Progenitor cell of endocrine pancreas (in vitro differentiated cells): Measurements from ENCODE around the gene RABL6. TPM values are rescaled to one million over a fixed set of nuclear protein-coding genes. Genes with fewer than 3 reads are reported as not detected.
"Not testable (repeated sequence)": the region's sequence is repeated elsewhere in the genome, so short reads cannot be mapped to it uniquely, and the experiment has no call there.

Source experiments
- DNase-seq: peaks from one replicate; pipeline ENCODE4 v3.0.0; 2021; ENCODE audit warnings: low spot score; ENCODE audit not compliant: unreplicated experiment
- H3K27ac Mint-ChIP-seq: 2 replicates; pipeline ENCODE4 v1.8.0; 2021; ENCODE audit warnings: mild to moderate bottlenecking, moderate library complexity, mixed read lengths
- H3K27me3 Mint-ChIP-seq: 2 replicates; pipeline ENCODE4 v1.8.0; 2021; ENCODE audit warnings: mixed read lengths
- H3K36me3 Mint-ChIP-seq: 2 replicates; pipeline ENCODE4 v1.8.0; 2022; ENCODE audit warnings: mixed read lengths; ENCODE audit not compliant: insufficient read depth
- H3K4me1 Mint-ChIP-seq: 2 replicates; pipeline ENCODE4 v1.8.0; 2021; ENCODE audit warnings: low read depth, mixed read lengths
- H3K4me3 Mint-ChIP-seq: 2 replicates; pipeline ENCODE4 v1.8.0; 2021; ENCODE audit warnings: low read depth, mild to moderate bottlenecking, moderate library complexity, mixed read lengths
- H3K9me3 Mint-ChIP-seq: 2 replicates; pipeline ENCODE4 v1.8.0; 2021; ENCODE audit warnings: low read depth, mixed read lengths
- CTCF ChIP-seq: fragments of 200-600 bp; sonication (generic); IDR thresholded peaks from one replicate; pipeline ENCODE4 v1.5.0; 2021; ENCODE audit warnings: antibody characterized with exemption, mild to moderate bottlenecking; ENCODE audit not compliant: unreplicated experiment
- total RNA-seq: library from RNA; stranded (reverse); gene quantifications from 2 replicates; pipeline ENCODE4 v1.2.1, GENCODE V29; 2021

RABL6 gene
- total RNA-seq, 1 donor from 2014 or later = 129 TPM

- no peak for DNase-seq
- no peak overlapping the region for H3K4me3 Mint-ChIP-seq
- peaks cover 39% of the 10 kb centered on the region for H3K4me1 Mint-ChIP-seq
- no peak for TF ChIP-seq CTCF
- no peaks in the 10 kb centered on the region for H3K9me3 Mint-ChIP-seq
- no peak overlapping the region for H3K27ac Mint-ChIP-seq
- no peaks in the 10 kb centered on the region for H3K27me3 Mint-ChIP-seq
- peaks cover 4% of the 10 kb centered on the region for H3K36me3 Mint-ChIP-seq
Observed at GRCh38 chr9:136794281-136794999, 13.3 kb upstream of the RABL6 start.

GRCh38 chr9:136795000-136795348, 12.8 kb upstream of the RABL6 start:
- no peak for TF ChIP-seq CTCF
- Mint-ChIP-seq H3K36me3 (peaks cover 4% of the 10 kb centered on the region), H3K9me3 (no peaks in the 10 kb centered on the region), H3K4me1 (peaks cover 33% of the 10 kb centered on the region), H3K27me3 (no peaks in the 10 kb centered on the region), H3K27ac (no peak overlapping the region), H3K4me3 (no peak overlapping the region)
- no peak for DNase-seq

- Mint-ChIP-seq H3K4me3 (peak within 1 kb of the TSS; percentile 49), H3K27me3 (no peaks in the 10 kb centered on the region), H3K36me3 (peaks cover 4% of the 10 kb centered on the region), H3K27ac (peak within 1 kb of the TSS; percentile 88), H3K9me3 (no peaks in the 10 kb centered on the region), H3K4me1 (peaks cover 33% of the 10 kb centered on the region)
- DNase-seq = no peak
- no peak for TF ChIP-seq CTCF
Observed at GRCh38 chr9:136796238-136796774, 11.4 kb upstream of the RABL6 start, which contains the start of gene CCDC183. CCDC183 (plus strand) TSS chr9:136796338; CDS start chr9:136796398, 60 bp downstream.

GRCh38 chr9:136796775-136797347, 10.9 kb upstream of the RABL6 start:
- H3K4me3 Mint-ChIP-seq = peak overlapping the region; percentile 49
- H3K36me3 Mint-ChIP-seq, H3K27me3 Mint-ChIP-seq, H3K9me3 Mint-ChIP-seq, DNase-seq: not testable (repeated sequence)
- H3K4me1 Mint-ChIP-seq = peaks cover 33% of the 10 kb centered on the region
- peak overlapping the region; percentile 88 for H3K27ac Mint-ChIP-seq

GRCh38 chr9:136798708-136799078, 9.1 kb upstream of the RABL6 start:
- no peak for TF ChIP-seq CTCF
- Mint-ChIP-seq H3K9me3 (no peaks in the 10 kb centered on the region), H3K4me3 (peak overlapping the region; percentile 61), H3K36me3 (no peaks in the 10 kb centered on the region), H3K4me1 (peaks cover 26% of the 10 kb centered on the region), H3K27ac (no peak overlapping the region), H3K27me3 (no peaks in the 10 kb centered on the region)
- no peak for DNase-seq
